GM04503 (cell line): ENCODE results near the gene USP28.

Source experiments
- DNase-seq: peaks from one replicate; pipeline ENCODE4 v3.0.0-alpha.2; 2012; ENCODE audit warnings: low read depth

The USP28 gene

DNA sequence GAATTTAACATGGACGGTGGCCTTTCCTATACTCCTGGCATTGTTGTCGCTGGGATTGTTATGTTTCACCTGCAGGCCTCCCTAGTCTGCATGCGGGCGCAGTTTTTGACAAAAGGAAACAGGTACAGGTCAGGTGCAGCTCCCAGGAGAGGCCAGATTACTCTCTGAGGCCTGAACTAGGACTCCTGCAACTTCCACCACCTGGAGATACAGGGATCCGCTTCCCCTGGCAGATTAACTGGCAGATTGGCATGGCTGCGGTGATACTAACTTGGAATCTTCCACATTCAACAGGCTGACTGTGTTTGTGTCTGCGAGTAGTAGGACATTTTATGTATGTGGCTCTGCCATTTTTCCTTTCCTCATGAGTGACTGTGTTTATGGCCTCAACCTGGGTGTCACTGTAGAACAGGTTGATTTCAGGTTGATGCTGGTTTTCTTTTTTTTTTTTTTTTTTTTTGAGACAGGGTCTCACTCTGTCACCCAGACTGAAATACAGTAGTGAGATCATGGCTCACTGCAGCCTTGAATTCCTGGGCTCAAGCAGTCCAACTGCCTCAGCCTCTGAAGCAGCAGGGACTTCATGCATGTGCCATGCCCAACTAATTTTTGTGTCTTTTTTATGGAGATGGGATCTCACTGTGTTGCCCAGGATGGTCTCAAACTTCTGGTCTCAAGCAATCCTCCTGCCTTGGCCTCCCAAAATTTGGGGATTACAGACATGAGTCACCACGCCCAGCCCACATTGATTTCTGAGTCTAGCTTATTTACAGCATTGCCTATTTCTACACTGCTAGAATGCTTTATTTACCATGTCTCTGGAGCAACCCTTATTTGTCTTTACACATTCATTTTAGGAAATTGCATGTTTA lies 1.7 kb upstream of the USP28 start:
- no peak for DNase-seq

DNA sequence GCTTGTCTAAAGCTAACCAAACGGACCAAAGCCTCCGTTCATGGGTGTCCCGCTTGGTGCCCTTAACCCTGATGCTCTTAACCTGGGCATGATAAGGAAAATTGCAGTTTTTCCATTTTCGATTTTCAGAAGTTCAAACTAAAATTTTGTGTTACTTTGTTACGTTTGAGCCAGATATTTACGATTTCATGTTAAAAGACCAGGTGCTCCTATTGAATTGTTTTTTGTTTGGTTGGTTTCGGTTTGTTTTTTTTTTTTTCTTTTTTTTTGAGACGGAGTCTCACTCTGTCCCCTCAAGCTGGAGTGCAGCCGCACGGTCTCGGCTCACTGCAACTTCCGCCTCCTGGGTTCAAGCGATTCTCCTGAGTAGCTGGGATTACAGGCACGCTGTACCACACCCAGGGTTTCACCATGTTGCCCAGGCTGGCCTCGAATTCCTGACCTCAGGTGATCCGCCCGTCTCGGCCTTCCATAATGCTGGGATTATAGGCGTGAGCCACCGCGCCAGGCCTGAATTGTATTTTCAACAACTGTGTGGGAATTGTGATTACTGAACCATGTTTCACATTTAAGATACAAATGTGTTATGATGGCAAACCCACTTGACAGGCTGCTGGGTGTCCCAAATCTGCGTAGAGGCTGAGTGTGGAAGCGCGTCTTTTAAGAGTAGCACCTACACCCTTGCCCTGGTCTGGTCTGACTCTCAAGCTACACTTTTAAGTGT lies 864 bp upstream of the USP28 start:
- no peak for DNase-seq

DNA sequence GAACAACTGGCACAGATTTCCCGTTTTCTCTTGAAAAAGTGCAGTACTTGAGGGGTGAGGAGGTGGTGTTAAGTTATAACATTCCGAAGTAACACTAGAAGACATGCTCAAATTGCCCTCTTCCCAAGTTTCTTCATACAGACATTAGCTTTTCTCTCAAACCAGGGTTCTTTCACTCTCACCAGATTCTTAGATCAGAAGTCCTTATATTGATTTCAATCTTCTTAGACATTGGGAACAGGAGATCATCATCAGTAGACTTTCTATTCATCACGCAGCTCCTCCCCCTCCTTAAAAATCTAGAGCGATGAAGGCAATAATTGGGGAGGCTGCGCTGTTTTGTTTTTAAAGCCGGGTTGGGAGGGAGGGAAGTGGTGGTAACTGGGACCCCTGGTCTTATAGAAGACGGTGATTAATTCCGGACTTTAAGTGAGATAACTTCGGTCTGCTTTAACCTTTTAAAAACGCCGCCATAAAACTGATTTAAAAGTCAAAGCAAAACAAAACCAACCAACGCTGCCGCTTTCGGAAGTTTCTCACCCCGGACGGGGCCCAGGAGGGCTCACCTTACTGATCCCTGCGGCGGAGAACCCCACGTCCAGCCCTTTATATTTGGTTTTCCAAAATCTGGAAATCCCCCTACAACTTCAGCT lies 665 bp downstream of the USP28 start:
- no peak for DNase-seq

DNA sequence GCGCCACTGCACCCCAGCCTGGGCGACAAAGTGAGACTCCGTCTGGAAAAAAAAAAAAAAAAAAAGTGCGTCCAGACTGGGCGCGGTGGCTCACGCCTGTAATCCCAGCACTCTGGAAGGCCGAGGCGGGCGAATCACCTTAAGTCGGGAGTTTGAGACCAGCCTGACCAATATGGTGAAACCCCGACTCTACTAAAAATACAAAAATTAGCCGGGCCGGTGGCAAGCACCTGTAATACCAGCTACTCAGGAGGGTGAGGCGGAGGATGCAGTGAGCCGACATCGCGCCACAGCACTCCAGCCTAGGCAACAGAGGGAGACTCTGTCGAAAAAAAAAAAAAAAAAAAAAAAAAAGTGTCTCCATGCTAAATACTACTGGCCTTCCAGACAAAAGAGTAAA lies 1.3 kb downstream of the USP28 start:
- no peak for DNase-seq

GRCh38 chr11:113873236-113873626 lies 2.1 kb downstream of the USP28 start:
- DNase-seq = no peak

DNA sequence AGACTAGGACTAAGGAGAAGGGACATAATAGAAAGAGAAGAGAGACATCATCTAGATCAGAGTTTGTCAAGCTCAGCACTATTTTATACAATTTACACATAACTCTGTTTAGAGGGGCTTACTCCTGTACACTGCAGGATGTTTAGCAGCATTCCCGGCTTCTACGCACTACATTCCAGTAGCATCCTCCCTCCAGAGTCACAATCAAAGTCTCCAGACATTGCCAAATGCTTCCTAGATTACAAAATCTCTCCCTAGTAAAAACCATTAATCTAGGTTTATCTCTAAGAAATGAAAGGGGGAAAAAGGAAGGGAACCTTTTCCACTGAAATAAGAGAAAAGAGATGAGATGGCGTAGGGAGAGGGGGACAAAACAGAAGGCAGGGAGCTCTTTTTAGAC lies 4.0 kb downstream of the USP28 start:
- DNase-seq = no peak

DNA sequence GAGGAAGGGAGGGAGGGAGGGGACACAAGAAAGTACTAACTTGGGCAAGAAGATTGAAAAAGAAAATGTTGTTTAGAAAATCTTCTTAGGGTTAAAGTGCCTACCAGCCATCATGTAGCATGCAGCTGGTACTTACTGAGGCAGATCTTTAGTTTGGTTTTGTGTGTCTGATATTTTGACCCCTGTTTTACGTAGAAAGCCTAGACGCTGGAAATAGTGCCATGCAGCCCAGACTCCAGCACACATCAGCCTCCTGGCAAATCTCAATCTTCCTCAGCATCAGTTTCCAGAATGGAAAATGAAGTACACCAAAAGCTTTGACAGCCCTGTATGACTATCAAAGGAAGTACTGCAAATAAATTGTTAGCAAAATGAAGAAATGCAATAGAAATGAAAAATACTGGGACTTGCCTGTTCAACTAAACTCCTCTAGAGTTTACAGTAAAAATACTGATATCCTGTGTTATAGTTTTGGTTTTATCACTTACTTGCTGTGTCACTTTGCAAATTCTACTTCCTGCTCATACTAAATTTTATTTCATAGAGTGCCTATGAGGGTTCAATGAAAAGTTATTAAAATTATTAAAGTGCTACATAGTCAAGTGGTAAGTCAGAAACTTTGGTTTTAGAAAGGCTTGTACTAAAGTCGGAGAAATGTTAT lies 7.4 kb downstream of the USP28 start:
- DNase-seq = no peak

GRCh38 chr11:113865873-113866272 lies 9.5 kb downstream of the USP28 start:
- no peak for DNase-seq

DNA sequence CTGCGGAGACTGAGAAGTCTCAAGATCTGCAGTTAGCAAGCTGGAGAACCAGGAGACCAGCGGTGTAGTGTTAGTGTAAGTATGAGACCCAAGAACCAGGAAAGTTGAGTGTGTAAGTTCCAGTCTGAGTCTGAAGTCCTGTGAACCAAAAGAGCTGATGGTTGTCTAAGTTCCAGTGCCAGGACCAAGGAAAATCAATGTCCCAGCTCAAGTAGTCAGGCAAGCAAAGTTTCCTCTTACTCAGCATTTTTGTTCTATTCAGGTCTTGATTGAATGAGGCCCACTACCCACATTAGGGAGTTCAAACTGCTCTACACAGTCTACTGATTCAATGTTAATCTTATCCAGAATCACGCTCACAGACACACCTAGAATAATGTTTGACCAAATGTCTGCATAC lies 11.0 kb downstream of the USP28 start:
- DNase-seq = no peak

DNA sequence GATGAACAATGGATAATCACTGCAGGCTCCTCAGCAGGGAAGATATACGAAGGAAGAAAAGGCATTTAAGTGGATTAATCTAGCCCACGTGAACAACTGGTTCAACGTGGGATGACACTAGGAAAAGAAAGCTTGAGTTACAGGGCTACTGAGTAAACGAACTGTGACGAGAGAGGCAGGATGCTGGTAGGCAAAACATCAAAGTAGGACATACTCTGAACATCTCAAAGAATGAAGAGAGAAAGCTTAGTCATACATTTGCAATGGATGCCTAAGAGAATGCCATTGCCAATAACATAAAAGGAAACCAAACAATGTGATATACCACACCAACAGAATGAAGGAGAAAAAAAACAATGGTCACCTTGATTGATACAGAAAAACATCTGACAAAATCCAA lies 12.9 kb downstream of the USP28 start:
- no peak for DNase-seq

DNA sequence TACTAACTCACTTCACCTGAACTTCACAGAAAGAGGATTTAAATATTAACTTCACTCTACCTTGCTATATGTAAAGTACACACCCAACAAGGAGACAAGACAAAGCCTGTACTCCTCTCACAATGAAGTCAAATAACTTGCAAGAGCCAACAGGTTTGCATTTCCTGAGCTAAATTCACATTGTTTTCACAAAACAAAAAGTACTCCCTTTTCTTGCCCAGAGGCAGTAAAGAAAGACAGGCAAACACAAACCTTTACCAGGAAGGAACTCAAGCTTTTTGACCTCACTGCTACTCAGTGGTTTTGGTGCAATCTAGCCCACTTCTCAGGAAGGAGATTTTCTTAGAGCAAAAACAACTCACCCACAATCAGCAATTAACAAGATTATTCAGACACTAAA lies 15.7 kb downstream of the USP28 start:
- no peak for DNase-seq

DNA sequence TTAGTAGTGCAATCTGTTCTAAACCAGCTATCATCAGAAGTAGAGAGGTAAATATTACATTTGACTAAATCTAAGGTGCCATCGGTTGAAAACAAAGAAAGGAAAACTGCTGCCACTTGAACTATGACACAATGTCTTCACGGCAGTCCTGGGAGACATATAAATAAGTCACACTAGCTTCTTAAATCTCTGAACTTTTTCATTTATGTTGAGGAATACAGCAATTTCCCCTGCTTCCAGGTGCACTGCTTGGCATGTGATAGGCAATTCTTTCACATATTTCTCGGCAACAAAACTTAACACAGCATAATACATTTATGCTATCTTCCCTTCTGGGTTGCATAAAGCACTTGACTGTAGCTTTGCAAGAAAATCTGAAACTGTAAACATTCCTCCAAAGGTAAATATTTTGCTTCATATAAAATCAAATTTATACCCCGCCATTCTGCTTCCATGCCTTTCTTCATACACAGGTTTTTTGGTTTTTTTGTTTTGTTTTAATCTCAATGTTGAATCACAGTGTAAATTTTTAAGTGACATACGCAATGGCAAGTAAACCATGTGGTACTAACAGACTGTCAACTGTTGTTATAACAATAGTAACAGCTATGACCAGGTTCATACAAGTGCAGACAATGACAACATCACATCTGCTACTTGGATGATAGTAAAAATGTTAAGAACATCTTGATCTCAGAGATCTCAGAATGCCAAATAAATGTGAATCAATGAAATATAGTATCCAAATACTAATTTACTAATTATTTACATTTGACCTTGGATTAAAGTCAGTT lies 18.2 kb downstream of the USP28 start:
- no peak for DNase-seq

GRCh38 chr11:113855803-113856202 lies 19.6 kb downstream of the USP28 start:
- DNase-seq = no peak

- no peak for DNase-seq
These were observed 25.2 kb downstream of the USP28 start for GRCh38 chr11:113850188-113850587.

DNA sequence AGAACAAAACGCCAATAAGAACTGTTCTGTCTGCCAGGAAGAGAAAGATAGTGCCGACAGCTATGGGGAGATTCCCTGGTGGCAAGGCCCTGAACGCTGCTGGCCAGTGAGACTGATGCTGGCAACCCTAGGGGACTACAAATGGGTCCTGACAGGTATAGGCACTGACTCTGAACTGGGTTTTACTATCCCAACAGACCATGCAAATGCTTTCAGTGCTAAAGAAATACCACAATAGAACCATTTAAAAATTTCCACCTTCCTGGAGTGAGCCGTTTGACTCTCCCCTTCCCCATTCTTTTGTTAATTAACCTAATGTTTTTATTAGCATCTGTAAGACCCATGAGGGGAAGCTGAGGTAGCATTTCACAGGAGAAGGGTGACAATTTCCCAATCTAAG lies 25.7 kb downstream of the USP28 start:
- no peak for DNase-seq

DNA sequence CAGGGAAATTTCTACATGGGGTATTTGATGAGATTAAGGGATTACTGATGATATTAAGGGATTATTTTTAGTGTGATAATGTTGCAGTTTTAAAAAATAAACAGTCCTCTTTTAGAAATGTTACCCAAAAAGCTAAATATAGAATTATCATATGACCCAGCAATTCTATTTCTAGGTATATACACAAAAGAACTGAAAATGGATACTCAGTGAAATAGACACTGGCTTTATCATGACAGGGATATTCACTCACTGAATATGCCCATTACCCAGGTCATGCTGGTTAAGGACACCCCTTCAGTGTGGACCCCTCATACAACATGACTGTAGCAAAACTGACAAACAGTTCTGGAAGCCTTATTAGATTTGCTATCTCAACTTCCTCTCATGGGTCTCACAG lies 27.8 kb downstream of the USP28 start:
- no peak for DNase-seq

DNA sequence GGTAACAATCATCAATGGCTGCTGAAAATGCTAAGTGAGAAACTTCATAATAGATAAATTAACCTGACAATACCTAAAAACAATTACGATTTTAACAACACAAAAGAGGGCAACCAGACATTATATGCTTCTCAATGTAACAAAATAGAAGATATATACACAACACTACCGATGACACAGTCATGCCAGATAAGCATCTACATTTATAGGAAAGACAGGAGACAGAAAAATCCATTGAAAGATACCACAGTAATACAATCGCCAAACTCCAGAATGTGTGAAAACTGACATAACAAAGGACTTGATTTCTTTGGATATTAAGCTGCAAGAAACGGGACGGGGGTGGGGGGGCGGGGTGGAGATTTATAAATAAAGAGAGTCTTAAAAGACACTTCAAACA lies 28.3 kb downstream of the USP28 start:
- DNase-seq = no peak

- no peak for DNase-seq
These were observed 33.7 kb downstream of the USP28 start for GRCh38 chr11:113841691-113842090.

- DNase-seq = no peak
These were observed 34.3 kb downstream of the USP28 start for GRCh38 chr11:113840932-113841664.

DNA sequence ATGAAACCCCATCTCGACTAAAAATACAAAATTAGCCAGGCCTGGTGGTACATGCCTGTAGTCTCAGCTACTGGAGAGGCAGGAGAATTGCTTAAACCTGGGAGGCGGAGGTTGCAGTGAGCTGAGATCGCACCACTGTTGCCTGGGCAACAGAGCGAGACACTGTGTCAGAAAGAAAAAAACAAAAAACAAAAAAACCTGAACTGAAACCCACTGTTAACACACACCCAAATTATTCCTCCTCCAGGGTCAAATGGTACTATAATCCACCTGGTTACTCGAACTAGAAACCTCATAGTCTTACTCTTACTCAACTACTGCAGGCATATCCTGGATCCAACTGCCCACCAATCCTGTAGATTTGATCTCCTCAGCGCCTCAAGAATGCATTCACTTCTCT lies 35.5 kb downstream of the USP28 start:
- no peak for DNase-seq

GRCh38 chr11:113838005-113838404 lies 37.4 kb downstream of the USP28 start:
- DNase-seq = no peak
